ENCODE measurements around the gene TRAPPC12. TPM values are rescaled to one million over a fixed set of nuclear protein-coding genes. Genes with fewer than 3 reads are reported as not detected.

Gene TRAPPC12
- total RNA-seq, 2 donors from 2014 or later: 98.2 to 103 TPM

GRCh38 chr2:3405876-3406275, 26.4 kb downstream of the TRAPPC12 start:
- no peak for DNase-seq
- Mint-ChIP-seq H3K4me1 (peaks cover 2% of the 10 kb centered on the region), H3K36me3 (ENCODE audit: low read depth) (peaks cover 52% of the 10 kb centered on the region), H3K4me3 (no peak overlapping the region), H3K9me3 (no peaks in the 10 kb centered on the region), H3K27ac (peak overlapping the region; percentile 62), H3K27me3 (ENCODE audit: insufficient read depth) (no peaks in the 10 kb centered on the region)
- H3K9ac ChIP-seq (ENCODE audit: extremely low read depth, low read length, poor library complexity, severe bottlenecking): no peak overlapping the region
- peaks cover 51% of the 10 kb centered on the region for H3K36me3 ChIP-seq (ENCODE audit: control insufficient read depth, insufficient read depth, low read length)
- no peak for TF ChIP-seq CTCF (conservative IDR thresholded peaks at IDR 0.05)
- H3K9me3 ChIP-seq (ENCODE audit: control insufficient read depth, low read length): no peaks in the 10 kb centered on the region
- H3K27ac ChIP-seq (ENCODE audit: low read depth, low read length): no peak overlapping the region
- no peak overlapping the region for H3K4me3 ChIP-seq (ENCODE audit: low read length)
- 91 to 100% methylated on average over 2 to 7 of the region's 7 CpGs for WGBS, 2 experiments (ENCODE audit: insufficient coverage in 1 of 2, insufficient read length in 1 of 2)
- H3K4me1 ChIP-seq (ENCODE audit: control insufficient read depth, insufficient read depth, low read length): no peaks in the 10 kb centered on the region
- no peaks in the 10 kb centered on the region for H3K27me3 ChIP-seq (ENCODE audit: control insufficient read depth, insufficient read depth, low read length, poor library complexity, severe bottlenecking)

GRCh38 chr2:3406501-3406900, 27.0 kb downstream of the TRAPPC12 start:
- Histone ChIP-seq H3K27ac (ENCODE audit: low read depth, low read length) (no peak overlapping the region), H3K4me1 (ENCODE audit: control insufficient read depth, insufficient read depth, low read length) (no peaks in the 10 kb centered on the region), H3K9ac (ENCODE audit: extremely low read depth, low read length, poor library complexity, severe bottlenecking) (no peak overlapping the region), H3K4me3 (ENCODE audit: low read length) (no peak overlapping the region), H3K27me3 (ENCODE audit: control insufficient read depth, insufficient read depth, low read length, poor library complexity, severe bottlenecking) (no peaks in the 10 kb centered on the region), H3K9me3 (ENCODE audit: control insufficient read depth, low read length) (no peaks in the 10 kb centered on the region), H3K36me3 (ENCODE audit: control insufficient read depth, insufficient read depth, low read length) (peaks cover 54% of the 10 kb centered on the region)
- H3K27me3 Mint-ChIP-seq (ENCODE audit: insufficient read depth): no peaks in the 10 kb centered on the region
- peaks cover 2% of the 10 kb centered on the region for H3K4me1 Mint-ChIP-seq
- no peak for DNase-seq
- H3K9me3 Mint-ChIP-seq: no peaks in the 10 kb centered on the region
- WGBS, 2 experiments (ENCODE audit: insufficient coverage in 1 of 2, insufficient read length in 1 of 2): 89 to 98% methylated on average over 1 to 3 of the region's 3 CpGs
- TF ChIP-seq CTCF (conservative IDR thresholded peaks at IDR 0.05): no peak
- peaks cover 57% of the 10 kb centered on the region for H3K36me3 Mint-ChIP-seq (ENCODE audit: low read depth)
- H3K4me3 Mint-ChIP-seq: no peak overlapping the region
- H3K27ac Mint-ChIP-seq: no peak overlapping the region

- Mint-ChIP-seq H3K4me1 (peaks cover 10% of the 10 kb centered on the region), H3K27me3 (ENCODE audit: insufficient read depth) (no peaks in the 10 kb centered on the region), H3K27ac (no peak overlapping the region), H3K9me3 (no peaks in the 10 kb centered on the region), H3K36me3 (ENCODE audit: low read depth) (peaks cover 47% of the 10 kb centered on the region), H3K4me3 (no peak overlapping the region)
- Histone ChIP-seq H3K9me3 (ENCODE audit: control insufficient read depth, low read length) (no peaks in the 10 kb centered on the region), H3K4me3 (ENCODE audit: low read length) (no peak overlapping the region), H3K27me3 (ENCODE audit: control insufficient read depth, insufficient read depth, low read length, poor library complexity, severe bottlenecking) (no peaks in the 10 kb centered on the region), H3K27ac (ENCODE audit: low read depth, low read length) (no peak overlapping the region), H3K36me3 (ENCODE audit: control insufficient read depth, insufficient read depth, low read length) (peaks cover 35% of the 10 kb centered on the region), H3K4me1 (ENCODE audit: control insufficient read depth, insufficient read depth, low read length) (peaks cover 4% of the 10 kb centered on the region), H3K9ac (ENCODE audit: extremely low read depth, low read length, poor library complexity, severe bottlenecking) (no peak overlapping the region)
- no peak for TF ChIP-seq CTCF (conservative IDR thresholded peaks at IDR 0.05)
- WGBS, 2 experiments (ENCODE audit: insufficient coverage in 1 of 2, insufficient read length in 1 of 2): 96 to 100% methylated on average over 10 to 13 of the region's 13 CpGs
- DNase-seq: no peak
Measured at GRCh38 chr2:3408781-3409180, 29.3 kb downstream of the TRAPPC12 start.
